NCI-H446 (cell line): ENCODE measurements around the gene TSFM.

Experiments
- DNase-seq, 2 experiments: peaks; one replicate each; lab custom pipeline; 2025; lab: John Stamatoyannopoulos, UW

Gene TSFM

DNA sequence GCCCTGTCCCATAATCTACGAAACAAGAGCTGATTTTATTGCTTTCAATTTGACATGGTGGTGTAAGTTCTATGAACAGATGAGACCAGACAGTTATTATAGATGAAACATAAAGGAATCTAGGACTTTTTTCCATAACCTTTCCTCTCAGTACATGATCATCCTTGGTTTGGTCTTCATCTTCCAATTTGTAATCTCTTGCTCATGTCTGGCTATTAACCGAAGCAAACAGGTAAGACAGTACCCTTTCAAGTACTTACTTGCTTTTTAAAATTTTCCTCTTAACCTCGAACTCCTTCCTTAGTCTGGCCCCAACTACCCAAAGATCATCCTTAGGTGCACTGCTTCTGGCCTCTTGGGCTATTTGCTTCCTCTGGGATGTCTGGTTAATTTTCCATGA, 36.6 kb upstream of the TSFM start:
- DNase-seq: no peak

GRCh38 chr12:57749061-57749460, 33.5 kb upstream of the TSFM start:
- DNase-seq: no peak

DNA sequence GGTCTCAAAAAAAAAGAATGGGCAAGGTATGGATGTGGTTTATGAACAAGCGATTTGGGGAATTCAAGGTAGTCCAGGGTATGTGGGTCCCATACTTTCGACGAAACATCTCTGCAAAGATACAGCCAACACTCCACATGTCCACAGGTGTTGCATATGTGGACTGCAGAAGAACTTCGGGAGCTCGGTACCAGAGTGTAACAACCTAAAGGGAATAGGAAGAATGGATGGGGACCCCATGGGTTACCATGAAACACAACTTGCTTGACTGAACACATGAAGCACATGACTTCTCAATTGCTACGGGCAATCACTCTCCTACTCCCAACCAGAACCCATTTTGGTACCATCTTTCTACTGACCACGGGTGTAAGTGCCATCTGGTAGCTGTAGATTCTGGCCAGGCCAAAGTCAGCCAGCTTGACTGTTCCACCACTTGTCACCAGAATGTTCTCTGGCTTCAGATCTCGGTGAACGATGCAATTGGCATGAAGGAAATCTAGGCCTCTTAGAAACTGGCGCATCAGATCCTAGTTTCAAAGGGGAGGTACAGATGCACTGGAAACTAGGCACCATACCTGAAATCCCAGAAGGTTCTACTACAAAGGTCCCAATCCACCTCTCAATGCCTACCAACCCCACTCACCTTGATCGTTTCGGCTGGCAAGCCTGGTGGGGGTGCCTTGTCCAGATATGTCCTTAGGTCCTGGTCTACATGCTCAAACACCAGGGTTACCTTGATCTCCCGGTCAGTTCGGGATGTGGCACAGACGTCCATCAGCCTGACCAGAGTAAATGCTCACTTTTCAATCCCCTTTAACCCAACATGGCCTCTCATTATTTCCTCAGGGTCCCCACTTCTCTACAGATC, 31.8 kb upstream of the TSFM start:
- no peak for DNase-seq

DNA sequence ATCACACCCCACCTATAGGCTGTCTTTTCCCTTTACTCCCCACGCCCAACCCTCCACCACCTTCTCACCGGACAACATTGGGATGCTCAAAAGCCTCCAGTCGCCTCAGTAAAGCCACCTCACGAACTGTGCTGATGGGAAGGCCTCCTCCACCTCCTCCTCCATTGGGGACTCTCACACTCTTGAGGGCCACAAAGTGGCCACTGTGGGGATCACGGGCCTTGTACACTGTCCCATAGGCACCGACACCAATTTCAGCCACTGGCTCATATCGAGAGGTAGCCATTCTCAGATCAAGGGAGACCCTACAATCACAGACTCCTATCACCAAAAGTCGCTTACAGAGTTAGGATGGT, 31.2 kb upstream of the TSFM start:
- DNase-seq: no peak

DNA sequence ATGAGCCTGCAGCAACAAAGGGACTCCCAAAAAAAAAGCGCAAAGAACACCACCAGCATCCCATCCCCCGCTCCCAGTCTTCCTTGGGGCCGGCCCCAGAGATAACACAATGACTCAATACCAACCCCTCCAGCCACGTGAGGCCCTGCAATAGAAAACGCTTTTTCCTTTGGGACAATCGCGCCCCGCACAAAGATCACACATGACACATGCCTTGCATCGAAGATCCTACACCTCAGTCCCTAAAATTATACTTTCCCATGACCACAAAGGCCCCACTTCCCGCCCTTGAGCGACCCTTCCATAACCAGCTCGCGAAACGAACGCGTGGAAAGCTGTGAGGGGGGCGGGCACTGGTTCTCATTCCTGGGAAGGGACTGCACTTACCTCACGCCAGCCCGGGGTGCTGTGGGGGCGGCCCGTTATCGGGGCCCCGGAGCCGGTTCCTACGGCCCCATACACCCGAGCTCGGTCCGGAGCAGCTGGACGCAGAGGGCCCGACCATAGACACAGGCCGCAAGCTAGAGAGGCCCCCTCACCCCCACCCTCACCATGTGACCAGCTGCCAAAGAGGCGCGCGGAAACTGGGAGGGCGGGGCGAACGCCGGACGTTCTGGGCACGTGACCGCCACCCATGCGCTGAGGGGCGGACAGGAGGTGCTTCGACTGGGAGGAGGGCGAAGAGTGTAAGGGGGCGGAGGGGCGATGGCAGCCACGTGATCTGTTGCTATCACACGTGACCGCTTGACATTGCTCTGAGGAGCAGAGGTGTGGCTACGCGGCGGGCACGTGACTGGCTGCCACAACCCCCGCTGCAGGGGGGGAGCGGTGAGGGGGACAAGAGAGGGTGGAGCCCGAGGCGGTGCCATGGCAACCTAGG, 30.6 kb upstream of the TSFM start, which contains the start of gene CDK4:
Gene CDK4 (minus strand): TSS at position 523 of the 880 bp plus-strand sequence. CDS start 593 bp downstream, outside the sequence.
- DNase-seq: peak; percentile 98

GRCh38 chr12:57752668-57753000, 30.0 kb upstream of the TSFM start:
- DNase-seq: no peak

- no peak for DNase-seq
These were observed 28.7 kb upstream of the TSFM start for GRCh38 chr12:57753756-57754337.

GRCh38 chr12:57754411-57755193, 28.0 kb upstream of the TSFM start, which contains the start of gene MARCHF9:
MARCHF9 (plus strand) TSS chr12:57755103; CDS start chr12:57755529, 426 bp downstream.
- peak in 1 of 2 experiments; percentile 52 for DNase-seq

- no peak for DNase-seq
These were observed 27.5 kb upstream of the TSFM start for GRCh38 chr12:57755194-57755453.

DNA sequence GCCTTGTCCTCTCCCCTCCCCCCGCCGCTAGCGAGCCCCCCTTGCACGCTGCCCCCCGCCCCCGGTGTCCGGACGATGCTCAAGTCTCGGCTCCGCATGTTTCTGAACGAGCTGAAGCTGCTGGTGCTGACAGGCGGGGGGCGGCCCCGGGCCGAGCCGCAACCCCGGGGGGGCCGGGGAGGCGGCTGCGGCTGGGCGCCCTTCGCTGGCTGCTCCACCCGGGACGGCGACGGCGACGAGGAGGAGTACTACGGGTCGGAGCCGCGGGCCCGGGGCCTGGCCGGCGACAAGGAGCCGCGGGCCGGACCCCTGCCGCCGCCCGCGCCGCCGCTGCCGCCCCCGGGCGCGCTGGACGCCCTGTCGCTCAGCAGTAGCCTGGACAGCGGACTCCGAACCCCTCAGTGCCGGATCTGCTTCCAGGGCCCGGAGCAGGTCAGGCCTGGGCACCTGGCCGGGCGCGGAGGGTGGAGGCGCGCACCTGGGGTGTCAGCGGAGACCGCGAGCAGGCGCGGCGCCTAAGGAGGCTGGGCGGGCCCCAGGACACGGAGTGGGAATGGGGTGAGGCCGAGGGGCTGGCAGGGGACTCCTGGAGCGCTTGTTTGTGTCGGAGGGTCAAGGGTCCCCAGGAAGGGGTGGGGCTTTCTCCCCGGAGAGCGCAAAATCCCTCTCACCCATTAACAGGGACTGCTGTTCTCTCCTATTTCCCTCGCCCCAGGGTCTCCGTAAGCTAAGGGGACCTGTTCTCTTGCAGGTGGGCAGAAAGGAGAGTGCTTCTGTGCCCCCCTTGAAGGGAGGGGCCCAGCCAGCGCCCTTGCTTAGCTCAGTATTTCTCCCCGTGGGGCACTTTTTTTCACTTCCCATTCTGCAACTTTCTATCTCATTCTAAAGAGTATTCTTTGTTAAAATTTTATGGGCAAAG, 26.9 kb upstream of the TSFM start:
- no peak for DNase-seq

GRCh38 chr12:57756406-57757341, 25.9 kb upstream of the TSFM start:
- no peak for DNase-seq

GRCh38 chr12:57757771-57758170, 24.8 kb upstream of the TSFM start:
- DNase-seq: no peak

DNA sequence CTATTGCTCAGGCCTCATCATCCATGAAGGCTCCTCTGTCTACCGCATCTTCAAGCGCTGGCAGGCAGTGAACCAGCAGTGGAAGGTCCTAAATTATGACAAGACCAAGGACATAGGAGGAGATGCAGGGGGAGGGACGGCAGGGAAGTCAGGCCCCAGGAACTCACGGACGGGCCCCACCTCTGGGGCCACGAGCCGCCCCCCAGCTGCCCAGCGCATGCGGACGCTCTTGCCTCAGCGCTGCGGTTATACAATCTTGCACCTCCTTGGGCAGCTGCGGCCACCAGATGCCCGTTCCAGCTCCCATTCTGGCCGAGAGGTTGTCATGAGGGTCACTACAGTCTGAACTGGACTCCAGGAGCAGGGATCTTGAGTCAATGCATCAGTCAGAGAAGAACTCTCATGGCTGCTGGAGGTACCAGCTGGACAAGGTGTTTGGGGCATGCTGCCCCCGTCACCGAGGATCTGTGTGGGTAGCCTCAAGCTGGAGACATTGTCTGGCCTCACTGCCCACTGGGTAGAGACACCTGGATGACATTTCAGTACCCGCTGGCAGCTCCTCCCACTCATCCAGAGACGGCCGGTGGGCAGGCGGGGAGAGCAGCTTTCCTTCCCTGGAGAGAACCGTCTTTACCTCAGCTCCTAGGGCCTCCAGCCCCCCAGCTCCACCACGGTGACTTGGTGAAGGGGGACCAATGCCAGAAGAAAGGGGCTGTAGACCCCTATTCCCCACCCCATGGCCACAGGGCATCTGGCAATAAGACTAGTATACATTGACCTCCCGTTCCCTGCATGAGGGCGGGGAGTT, 23.8 kb upstream of the TSFM start:
- no peak for DNase-seq

- no peak for DNase-seq
These were observed 23.1 kb upstream of the TSFM start for GRCh38 chr12:57759360-57759980.

DNA sequence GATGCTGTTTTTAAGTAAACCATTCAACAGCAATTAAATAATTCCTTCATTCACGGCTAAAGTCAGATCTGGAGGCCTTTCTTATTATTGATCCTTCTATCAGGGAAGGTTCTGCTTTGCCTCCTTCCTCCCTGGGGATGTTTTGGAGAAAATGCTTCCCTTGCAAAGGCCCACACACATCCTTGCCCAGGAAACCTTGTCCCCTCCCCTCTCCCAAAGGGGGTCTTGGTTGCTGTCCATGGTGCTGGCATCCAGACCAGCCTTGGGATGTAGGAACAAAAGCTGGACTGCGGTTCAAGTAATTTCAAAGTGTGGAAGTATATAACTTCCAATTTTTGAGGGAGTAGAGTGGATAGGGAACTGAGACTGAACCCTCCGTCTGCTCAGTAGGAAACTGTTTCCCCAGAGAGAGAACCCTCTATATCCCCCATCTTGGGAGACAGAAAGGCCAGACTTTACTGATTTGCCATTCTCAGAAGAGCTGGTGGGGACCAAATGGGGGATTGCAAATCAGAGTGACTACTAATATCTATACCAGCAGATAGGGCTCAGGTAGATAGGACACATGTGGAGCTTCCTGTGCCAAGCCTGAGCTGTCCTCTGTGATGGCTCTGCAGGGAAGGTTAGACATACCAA, 22.1 kb upstream of the TSFM start:
- no peak for DNase-seq

- no peak for DNase-seq
These were observed 21.1 kb upstream of the TSFM start for GRCh38 chr12:57761391-57761998.

DNA sequence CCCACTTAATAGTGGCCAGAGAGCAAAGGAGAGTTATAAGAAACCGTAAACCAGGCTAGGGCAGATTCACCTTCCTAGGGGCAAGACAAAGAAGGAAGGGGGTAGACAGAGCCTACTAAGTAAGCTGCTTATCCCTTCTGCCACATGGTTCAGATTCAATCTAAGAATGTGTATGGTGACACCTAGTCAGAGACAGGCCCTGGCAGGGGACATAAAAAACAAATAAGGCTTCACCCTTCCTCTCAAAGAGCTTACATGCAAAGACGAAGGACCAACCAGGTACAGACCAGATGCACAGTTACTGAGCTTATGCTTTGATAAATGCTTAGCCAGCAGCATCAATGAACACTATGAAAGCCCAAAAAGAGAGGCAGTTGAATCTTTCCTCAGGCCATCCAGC, 20.1 kb upstream of the TSFM start:
- DNase-seq: no peak
